Left ventricle myocardium inferior (tissue), 1 donor: ENCODE results near the gene SLC6A17. TPM values are rescaled to one million over a fixed set of nuclear protein-coding genes. Genes with fewer than 3 reads are reported as not detected.
A peak's percentile ranks its signal among the peaks of the same experiment; 100 is the strongest.

Experiments
- DNase-seq: peaks from one replicate; pipeline ENCODE4 v3.0.0-alpha.2; 2020
- H3K27ac ChIP-seq: fragments of 200-600 bp; replicated peaks from 2 replicates; pipeline ENCODE4 v1.8.0; 2021
- H3K27me3 ChIP-seq: fragments of 200-600 bp; 2 replicates; pipeline ENCODE4 v1.8.0; 2021; ENCODE audit warnings: low read depth
- H3K36me3 ChIP-seq: fragments of 200-600 bp; 2 replicates; pipeline ENCODE4 v1.8.0; 2021
- H3K4me1 ChIP-seq: fragments of 200-600 bp; 2 replicates; pipeline ENCODE4 v1.8.0; 2021
- H3K4me3 ChIP-seq: fragments of 200-600 bp; 2 replicates; pipeline ENCODE4 v1.8.0; 2021; ENCODE audit warnings: mild to moderate bottlenecking, moderate library complexity
- H3K9me3 ChIP-seq: fragments of 200-600 bp; replicated peaks from 2 replicates; pipeline ENCODE4 v1.8.0; 2021
- intact Hi-C: fragments of 100-400 bp; cut with micrococcal nuclease; formaldehyde crosslinking; loops from one replicate; pipeline ENCODE4 v1.11.0; 2022
- total RNA-seq: library from RNA; stranded (reverse); fragmentation: NEBNext Ultra II Directional; extraction: Animal tissue kit (Norgen Biotek cat#: 25700); gene quantifications from one replicate; pipeline ENCODE4 v1.2.1, GENCODE V29; 2021
- TF ChIP-seq, protein P1 (sequence below): fragments of 200-600 bp; IDR thresholded peaks from 2 replicates; pipeline ENCODE4 v1.8.0; 2021; ENCODE audit warnings: antibody characterized with exemption, mild to moderate bottlenecking, borderline replicate concordance
- donor health status: DM: no; HTN: yes; CAD: no; lungs with severe emphysema.

The SLC6A17 gene
- total RNA-seq, 1 donor from 2014 or later, result not detected

DNA sequence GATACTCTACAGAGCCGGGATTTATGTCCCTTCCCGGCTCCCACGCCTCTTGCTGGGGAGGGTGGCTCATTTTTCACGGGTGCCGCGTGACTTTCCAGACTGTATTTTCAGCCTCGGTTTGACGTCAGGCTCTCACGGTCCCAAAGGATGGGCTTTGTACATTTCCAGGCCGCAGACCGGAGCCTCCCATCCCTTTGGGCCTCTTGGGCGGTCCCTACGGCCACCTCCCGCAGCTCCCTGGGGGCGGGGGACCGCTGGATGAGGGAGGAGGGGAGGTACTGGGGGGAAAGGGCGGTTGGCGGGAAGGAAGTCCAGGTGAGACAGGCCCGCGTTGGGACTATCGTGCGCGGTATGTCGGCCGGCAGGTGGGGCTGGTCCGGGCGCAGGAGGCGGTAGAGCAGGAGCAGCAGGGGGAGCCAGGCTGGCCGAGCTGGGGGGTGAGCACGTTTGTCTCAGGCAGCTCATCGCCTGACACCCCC lies 20.1 kb upstream of the SLC6A17 start:
- DNase-seq, result peak; percentile 26
- intact Hi-C loops, result no loop called here
- Histone ChIP-seq H3K4me1 (peaks cover 9% of the 10 kb centered on the region), H3K9me3 (peaks cover 11% of the 10 kb centered on the region), H3K27ac (peak overlapping the region; percentile 30), H3K4me3 (peak overlapping the region; percentile 42), H3K36me3 (no peaks in the 10 kb centered on the region), H3K27me3 (peaks cover 59% of the 10 kb centered on the region)
- TF ChIP-seq, protein P1, sequence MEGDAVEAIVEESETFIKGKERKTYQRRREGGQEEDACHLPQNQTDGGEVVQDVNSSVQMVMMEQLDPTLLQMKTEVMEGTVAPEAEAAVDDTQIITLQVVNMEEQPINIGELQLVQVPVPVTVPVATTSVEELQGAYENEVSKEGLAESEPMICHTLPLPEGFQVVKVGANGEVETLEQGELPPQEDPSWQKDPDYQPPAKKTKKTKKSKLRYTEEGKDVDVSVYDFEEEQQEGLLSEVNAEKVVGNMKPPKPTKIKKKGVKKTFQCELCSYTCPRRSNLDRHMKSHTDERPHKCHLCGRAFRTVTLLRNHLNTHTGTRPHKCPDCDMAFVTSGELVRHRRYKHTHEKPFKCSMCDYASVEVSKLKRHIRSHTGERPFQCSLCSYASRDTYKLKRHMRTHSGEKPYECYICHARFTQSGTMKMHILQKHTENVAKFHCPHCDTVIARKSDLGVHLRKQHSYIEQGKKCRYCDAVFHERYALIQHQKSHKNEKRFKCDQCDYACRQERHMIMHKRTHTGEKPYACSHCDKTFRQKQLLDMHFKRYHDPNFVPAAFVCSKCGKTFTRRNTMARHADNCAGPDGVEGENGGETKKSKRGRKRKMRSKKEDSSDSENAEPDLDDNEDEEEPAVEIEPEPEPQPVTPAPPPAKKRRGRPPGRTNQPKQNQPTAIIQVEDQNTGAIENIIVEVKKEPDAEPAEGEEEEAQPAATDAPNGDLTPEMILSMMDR, result peak; percentile 37

DNA sequence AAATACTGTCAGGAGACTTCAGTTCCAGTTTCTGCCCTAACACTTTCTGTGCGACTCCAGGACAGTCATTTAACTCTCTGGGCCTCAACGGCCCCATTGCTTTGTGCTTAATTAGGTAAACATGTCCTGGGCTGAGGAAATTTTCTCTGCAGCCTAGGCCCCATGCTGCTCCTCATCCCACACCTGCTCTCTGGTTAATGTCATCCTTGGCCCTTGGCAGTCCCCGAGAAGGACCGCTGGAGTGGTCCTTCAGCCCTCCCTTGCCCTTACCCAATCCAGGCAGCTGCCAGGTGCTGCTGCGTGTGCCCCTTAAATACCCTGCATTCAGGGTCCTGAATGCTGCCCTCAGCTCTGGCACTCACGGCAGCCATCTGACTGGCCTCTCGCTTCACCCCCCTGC lies 19.3 kb upstream of the SLC6A17 start:
- Histone ChIP-seq H3K27ac (no peak overlapping the region), H3K9me3 (peaks cover 6% of the 10 kb centered on the region), H3K36me3 (no peaks in the 10 kb centered on the region), H3K4me1 (peaks cover 9% of the 10 kb centered on the region), H3K27me3 (peaks cover 68% of the 10 kb centered on the region), H3K4me3 (no peak overlapping the region)
- TF ChIP-seq, protein P1, result no peak
- intact Hi-C loops, result no loop called here
- DNase-seq, result no peak

DNA sequence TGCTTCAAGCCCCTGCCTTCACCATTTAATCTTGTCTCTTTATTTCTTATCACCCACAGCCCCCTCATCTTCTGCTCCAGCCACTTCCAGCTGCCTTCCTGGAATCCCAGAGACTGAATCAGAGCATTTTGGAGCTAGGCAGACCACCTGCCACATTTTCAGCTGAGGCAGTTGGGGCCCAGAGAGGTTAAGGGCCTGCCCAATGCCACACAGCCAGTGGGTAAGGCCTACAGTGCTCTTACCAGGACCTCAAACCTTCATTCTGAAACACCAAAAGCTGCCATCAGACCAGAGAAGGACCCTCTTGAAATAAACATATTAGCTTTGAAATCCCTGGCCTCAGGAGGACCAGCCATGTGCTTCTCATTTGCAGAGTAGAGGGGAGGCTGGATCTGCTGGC lies 17.6 kb upstream of the SLC6A17 start:
- H3K4me1 ChIP-seq, result peaks cover 15% of the 10 kb centered on the region
- no peaks in the 10 kb centered on the region for H3K9me3 ChIP-seq
- H3K36me3 ChIP-seq, result no peaks in the 10 kb centered on the region
- peaks cover 69% of the 10 kb centered on the region for H3K27me3 ChIP-seq
- H3K4me3 ChIP-seq, result no peak overlapping the region
- intact Hi-C loops, result no loop called here
- no peak for DNase-seq
- no peak overlapping the region for H3K27ac ChIP-seq
- TF ChIP-seq, protein P1, result no peak

DNA sequence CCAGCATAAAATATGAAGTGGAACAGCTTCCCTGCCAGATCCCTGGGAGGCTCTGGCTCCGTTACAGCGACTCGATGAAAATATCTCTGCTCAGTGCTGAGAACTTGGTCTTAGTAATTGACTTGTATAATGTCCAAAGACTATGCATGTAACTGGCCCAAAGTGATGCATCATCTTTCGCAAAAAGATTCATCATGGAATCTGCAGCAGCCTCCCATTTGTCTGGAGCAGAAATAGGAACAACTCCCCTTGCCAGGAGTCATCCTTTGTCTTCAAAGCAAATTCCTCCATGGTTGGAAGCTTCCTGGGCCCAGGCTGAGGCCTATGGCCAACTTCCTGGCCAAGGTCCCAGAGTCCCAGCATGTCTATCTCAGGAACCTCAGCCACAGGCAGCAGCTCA lies 16.9 kb upstream of the SLC6A17 start:
- Histone ChIP-seq H3K36me3 (no peaks in the 10 kb centered on the region), H3K9me3 (no peaks in the 10 kb centered on the region), H3K4me3 (no peak overlapping the region), H3K27me3 (peaks cover 69% of the 10 kb centered on the region), H3K27ac (no peak overlapping the region), H3K4me1 (peaks cover 15% of the 10 kb centered on the region)
- intact Hi-C loops, result no loop called here
- no peak for DNase-seq
- TF ChIP-seq, protein P1, result no peak

DNA sequence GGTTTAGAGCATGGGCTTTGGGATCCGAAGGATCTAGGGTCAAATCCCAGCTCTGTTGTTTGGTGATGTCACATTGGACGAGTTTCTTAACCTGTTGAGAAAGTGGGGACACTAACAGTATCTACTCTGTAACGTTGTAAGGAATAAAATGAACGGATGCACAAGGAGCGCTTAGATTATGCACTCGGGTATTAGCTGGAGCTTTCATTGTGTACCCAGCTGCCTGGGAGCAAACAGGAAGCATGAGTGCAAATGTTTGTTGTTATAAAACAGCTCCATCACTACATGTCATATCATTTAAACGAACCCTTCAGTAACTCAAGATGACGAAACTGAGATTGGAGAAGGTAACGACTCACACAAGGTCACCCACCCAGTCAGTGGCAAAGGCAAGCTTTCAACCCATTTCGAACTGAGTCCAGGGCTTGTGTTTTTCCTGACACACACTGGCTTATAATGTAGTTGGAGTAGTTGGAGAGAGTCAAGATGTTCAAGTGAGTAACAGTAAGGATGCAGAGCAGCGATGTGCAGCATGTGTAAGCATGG lies 16.2 kb upstream of the SLC6A17 start:
- H3K36me3 ChIP-seq, result no peaks in the 10 kb centered on the region
- H3K4me3 ChIP-seq, result no peak overlapping the region
- no peak for DNase-seq
- H3K27me3 ChIP-seq, result peaks cover 69% of the 10 kb centered on the region
- no peak overlapping the region for H3K27ac ChIP-seq
- intact Hi-C loops, result no loop called here
- H3K4me1 ChIP-seq, result peaks cover 15% of the 10 kb centered on the region
- no peaks in the 10 kb centered on the region for H3K9me3 ChIP-seq
- TF ChIP-seq, protein P1, result no peak
